NCI-H526 treated with DMSO at 0.1 percent for 48 hours (cell line): ENCODE results near the gene C18orf63.

ENCODE experiments used
- DNase-seq: peaks from one replicate; lab custom pipeline; 2025; lab: John Stamatoyannopoulos, UW

C18orf63 gene

DNA sequence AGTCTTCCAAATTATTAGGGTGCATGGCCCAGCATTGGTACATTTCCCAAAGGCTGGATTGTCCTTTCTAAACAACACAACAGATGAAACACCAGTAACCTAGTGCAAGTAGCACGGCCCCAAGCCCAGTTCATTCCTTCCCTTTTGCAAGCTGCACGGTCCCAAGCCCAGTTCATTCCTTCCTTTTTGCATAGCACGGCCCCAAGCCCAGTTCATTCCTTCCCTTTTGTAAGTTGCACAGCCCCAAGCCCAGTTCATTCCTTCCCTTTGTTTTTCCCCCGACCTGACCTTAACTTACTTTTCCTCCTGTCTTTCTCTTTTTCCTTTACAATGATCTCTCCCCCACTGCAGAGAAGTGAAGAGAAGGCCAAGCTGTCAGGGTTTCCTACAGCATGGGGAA lies 60.9 kb downstream of the C18orf63 start:
- no peak for DNase-seq

DNA sequence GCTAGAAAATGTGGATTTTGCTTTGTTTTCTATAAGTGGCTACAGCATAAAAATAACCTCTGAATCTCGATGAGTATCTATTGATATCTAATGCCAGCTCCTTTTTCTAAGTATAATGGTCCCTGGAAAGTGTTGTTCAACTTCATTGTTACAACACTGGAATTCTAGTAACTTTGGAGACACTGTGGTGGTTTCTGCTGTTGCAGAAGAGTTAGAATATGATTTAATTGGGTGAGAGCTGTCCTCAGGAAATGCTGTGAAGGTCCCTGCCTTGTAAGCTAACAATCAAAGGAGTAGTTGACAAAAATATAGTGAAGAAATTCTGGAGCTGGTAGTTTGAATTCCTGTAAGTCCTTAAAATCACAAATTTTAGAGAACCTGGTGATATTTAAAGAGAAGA lies 62.1 kb downstream of the C18orf63 start:
- DNase-seq: no peak

DNA sequence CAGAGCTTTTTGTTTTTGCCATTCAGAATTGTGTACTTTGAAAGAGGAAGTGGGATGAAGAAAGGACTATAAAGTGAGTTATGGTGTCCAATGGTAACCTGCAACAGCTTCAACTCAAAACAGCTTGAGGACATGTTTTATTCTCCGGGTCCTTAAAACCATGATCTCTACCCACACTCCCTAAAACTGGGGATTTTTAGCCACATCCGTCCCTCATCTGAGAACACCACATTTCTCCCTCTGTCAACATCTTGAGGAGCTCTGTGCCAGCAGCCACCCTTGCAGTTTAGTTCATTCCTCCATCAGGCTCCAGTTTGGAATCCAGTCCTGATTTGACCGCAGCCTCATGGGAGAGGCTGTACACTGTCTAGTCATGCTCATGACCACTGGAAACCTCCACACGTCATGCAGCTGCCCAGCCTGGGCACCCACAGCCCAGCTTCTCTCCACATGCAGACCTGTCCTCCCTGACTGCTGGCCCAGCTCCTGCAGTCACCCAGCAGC lies 62.6 kb downstream of the C18orf63 start:
- DNase-seq: no peak

DNA sequence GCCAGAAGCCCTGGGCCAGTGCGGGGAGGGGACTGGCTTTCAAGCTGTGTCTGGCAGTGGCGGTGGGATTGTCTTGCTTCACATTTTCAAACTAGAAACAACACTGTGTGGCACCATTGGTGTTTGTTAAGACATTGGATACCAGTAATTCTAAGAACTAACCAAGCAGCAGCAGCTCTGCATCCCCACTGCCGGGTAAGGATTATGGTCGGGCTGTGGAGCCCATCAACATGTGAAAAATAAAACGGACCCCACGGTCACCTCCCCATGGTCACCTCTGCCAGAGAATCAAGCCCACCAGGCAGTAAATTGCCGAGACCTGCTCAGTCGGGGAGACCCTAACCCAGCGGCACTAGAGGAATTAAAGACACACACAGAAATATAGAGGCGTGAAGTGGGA lies 65.3 kb downstream of the C18orf63 start:
- DNase-seq: no peak

DNA sequence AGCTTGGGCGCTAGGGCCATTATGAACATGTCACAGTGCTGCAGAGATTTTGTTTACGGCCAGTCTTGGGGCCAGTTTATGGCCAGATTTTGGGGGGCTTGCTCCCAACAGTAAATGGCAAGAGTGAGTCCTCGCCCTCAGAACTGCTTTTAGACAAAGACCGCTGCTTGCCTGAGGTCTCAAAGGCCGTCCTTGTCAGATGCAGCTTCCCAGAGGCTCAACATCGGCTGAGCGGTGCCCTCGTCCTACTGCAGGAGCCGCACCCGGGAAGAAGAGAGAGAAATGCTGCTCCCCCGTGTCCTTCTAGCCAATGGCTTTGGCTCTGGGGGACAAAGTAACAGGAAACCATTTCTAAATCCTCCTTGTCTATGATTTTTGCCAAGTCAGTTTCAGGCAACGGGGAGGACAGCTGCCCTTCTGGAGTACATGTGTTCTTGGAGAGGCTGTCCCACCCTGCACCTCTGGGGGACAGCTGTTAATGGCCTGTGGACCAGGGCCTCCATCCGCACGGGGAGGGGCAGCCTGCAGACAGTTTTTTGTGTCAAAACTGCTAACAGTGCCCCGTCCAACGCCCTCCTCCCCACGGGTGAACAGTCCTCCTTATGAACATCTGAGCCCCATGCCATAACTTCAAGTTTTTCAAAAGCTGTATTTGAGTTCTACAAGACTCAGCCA lies 66.1 kb downstream of the C18orf63 start:
- no peak for DNase-seq

DNA sequence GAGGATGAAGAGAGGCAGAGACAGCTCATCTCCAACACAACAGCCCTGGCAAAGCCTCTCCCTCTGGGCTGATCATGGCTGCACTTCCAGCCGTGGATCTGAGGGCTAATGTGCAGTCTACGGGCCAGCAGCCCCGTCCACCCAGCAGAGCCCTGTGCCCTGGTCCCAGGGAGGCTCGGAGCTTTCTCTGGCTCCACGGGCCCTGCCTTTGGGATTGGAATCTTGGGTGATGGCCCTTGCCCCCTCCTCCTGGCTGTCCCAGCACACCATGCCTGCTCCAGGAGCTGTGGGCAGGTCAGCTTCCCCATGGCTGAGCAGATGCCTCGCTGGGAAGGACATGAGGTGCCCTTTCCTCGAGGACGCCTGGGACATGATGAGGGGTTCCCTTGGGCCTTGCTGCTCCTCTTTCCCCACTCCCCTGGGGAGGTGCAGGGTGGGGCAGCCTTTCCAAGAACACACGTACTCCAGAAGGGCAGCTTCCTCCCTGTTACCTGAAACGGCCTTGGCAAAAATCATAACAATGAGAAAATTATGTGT lies 66.9 kb downstream of the C18orf63 start:
- DNase-seq: no peak

DNA sequence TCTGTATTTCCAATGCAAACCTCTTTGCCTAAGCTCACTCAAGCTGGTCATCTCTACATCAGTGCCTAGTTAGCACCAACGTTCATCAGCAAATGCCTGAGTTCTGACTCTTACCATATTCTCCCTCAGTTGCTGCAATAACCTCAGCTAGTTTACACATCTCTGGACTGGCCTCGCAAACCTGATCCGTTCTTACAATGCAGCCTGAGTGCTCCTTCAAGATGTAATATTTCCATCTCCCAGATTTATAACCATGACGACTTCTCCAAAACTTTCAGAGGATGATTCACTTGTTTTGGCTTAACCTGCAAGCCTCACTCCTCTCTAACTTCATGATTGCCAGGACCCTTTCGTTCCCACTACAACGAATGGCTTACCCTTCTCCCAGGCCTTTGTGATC lies 71.7 kb downstream of the C18orf63 start:
- no peak for DNase-seq

DNA sequence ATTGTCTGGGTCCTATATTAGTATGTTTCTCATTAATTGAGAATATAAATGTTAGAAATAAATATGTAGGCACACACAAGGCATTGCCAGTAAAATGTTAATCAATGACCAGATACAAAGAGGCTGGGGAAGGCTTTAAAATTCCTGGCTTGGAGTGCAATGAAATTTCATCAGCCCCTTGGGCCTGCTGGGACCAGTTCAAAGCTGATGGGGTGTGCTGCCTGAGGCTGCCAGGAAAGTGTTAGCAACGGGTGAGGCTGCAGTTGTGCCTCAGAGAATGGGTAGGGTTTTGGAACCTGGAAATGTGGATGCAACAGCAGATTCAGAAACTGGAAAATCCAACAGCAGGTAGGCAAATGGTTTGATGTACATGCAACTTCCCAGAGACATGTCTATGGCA lies 72.6 kb downstream of the C18orf63 start:
- DNase-seq: no peak

DNA sequence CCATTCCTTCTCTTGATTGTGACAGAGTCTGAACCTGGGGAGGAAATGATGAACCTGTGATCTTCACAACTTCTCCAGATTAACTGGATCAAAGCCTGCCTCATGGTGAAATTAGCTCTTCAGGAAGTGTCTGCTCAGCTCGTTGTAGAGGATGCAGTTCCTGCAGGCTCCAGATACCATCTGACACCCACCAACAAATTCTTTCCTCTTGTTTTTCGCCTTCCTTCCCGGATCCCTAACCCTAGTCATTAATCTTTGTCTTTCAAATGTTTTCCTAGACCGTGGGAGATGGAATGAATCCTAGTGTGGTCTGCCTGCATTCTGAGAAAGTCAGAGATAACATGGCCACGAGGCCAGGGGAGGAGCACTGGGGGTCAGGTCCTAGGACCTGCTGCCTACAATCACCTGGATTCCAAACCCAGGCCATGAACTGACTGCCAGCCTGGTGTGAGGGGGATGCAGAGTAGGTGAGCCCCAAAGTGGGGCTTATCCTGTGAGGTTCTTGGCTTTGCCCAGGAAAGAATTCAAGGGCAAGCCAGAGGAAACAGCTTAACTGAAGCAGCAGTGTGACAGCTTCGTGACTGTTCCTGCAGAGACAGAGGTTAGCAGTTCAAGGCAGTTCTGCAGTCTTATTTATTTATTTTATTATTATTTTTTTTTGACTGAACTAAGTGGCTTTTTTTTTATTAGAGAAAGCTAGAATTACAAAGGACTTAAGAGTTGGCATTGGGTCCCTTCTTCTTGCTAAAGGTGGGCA lies 73.7 kb downstream of the C18orf63 start:
- DNase-seq: no peak

DNA sequence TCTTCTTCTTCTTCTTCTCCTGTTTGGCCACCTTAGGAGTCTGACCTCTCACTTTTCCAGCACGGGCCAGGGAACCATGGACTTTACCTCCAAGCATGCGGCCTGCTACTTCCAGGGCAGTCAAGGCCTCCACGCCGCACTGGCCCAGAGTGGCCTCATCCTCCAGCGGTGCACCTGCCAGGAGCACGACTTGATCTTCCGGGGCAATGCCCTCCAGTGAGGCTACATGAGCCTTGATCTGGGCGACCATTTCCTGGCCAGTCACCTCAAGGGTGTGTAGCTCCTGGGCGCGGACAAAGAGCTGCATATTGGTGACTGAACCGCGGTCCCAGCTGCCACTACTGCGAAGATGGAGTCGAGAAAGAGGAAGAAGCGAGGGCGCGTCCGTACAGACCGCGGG lies 74.4 kb downstream of the C18orf63 start:
- no peak for DNase-seq

DNA sequence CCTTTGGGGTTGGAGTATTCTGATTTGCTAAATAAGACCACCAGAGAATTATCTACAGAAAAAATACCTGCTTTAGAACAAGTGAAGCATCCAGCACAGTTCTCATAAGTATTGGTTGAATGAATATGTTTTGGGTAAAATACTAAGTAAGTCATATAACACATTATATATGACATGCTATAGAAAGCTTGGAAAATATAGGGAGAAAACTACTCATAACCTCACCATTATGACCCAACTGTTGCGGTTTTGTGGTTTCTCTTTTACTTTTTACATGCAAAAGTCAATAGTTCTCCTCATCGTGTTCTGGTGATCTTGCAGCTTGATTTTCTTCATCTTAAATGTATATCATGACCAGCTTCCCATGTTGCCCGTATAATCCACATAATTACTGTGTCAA lies 75.3 kb downstream of the C18orf63 start:
- no peak for DNase-seq

DNA sequence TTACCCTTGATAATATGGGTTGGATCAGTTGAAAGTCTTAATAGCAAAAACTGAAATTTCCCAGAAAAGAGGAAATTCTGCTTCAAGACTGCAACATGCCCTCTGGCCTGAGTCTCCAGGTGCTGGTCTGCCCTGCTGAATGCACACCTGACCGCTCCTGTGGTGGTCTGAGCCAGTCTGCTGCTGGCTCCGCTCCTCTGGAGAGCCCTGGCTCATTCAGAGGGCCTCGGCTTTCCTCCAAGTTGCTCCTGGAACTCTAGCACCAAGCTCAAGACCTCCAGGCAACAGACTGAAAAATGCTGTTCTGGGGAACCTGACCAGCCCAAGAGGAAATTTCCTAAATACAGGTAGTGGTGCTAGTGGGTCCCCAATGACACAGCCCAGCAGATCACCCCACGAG lies 76.7 kb downstream of the C18orf63 start:
- DNase-seq: no peak

DNA sequence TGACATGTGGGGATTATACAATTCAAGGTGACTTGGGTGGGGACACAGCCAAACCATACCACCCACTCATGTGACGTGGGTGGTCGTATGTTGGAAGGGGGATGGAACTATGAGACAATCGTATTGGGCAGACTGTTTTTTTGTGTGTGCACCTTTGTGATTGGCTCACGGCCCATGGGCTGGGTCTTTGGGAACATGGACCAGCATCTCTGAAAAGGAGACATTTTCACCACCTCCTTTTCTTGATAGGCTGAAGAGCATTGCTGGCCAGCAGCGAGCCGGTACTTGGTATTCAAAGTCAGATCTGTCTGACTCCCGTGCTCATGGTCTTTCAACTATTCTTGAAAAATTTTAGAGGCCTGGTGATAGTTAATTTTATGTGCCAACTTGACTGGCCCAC lies 79.4 kb downstream of the C18orf63 start:
- DNase-seq: no peak

DNA sequence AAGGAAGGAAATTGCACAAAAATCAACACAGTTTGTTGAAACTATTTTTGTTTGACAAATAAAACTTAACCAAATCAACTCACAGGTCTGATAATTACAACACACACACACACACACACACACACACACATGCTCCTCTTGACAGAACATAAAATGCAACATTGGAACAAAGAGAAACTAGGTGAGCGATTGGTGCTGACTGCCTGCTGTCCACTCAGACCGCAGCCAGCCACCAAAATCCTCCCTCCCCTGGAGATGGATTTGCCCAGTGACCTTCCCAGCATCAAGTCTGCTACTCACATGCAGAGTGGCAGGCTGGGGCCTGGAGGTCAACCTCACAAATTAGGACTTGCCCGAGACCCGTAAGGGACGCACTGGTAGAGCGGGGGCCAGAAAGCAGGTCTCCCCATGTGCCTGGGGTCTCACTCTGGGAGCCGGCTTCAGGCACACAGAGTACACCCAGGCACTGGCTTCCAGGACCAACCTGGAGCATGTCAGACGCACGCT lies 80.1 kb downstream of the C18orf63 start:
- DNase-seq: no peak

DNA sequence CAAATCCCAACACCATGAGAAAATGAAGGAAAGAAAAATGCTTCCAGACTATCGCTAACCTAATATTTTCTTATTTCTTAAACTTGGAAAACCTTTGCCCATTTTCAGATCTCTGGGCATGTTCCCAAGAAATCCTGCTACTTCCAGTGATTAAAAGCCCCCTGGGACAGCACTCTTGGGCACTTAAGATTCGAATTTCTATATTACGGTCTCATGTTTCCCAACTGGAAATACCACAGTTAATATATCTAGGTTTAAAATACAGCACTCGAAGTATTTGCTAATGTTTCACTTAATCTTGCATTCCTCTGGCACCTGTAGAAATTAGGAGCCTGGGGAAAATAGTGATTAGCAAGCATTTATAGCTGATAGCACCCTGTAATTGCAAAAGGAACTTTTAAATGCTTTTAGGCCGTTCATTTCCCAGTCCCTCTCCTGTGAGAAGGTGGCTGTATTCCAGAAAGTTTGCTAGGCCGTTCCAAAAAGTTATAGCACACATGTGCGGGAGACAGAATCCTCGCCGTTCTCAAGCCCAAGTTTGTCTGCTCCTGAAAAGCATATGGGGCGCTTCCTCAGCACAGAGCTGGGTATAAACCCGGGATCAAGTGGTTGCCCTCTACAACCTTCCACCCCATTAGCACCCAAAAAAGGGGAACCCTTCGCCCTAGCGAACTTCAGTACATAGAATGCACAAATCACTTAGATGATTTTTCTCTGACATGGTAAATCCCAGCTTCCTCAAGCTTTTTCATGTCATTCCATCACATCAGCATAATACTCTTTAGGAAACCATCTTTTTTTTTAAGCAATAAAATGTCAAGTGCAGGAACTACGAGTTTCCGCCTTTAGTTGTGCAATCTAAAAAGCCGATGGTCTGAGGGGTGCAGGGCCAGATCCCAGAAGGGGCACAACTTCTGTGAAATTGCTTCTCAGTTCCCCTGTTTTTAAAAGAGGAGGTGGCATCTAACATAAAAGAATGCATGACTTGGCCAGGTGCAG lies 80.8 kb downstream of the C18orf63 start:
- DNase-seq: no peak

DNA sequence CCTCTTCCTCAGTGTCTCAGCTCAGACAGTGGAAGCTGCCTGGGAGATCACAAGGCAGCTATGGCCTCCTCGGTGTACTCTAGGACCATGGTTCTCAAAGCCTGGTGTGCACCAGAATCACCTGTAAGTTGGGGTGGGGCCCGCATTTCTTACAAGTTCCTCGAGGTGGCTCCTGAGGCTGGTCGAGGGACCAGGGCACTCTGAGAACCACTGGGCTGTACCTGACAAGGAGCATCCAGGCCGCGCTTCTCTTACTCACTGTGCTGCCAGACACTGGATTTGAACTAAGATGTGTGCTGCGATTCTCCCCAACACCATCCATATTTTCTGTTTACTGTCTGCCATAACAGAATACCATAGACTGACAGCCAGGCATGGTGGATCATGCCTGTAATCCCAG lies 81.9 kb downstream of the C18orf63 start:
- DNase-seq: no peak

DNA sequence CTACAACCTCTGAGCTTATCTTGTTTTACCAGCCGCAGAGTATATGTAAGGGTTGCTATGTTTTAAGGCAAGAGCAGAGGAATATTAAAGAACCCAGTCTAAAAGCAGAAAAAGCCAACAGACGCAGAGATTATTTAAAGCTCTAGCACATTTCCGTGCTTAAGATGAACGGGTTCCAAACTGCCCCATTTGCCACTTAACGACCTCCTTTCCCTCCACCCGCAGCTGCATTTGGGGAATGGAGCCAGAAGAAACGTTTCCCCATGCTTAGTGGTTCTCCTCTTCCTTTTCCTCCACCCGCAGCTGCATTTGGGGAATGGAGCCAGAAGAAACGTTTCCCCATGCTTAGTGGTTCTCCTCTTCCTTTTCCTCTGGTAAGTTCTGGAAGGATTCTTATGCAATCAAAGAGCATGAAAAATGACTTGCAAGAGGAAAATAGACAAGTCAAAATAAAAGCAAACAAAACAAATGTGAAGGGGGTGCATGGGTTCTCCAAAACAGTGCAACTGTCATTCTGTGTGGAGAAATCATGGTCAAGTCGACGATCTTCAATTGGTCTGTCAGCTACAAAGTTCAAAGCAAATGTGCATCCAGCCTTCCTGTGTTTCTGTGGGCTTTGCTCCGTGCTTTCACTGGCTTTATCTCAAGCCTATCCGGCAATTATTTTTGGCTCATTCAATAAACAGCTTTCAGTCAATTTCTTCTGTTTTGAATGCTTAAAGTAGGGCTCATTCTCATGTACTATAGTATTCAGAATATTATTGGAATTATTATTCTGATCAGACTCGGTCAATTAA lies 83.7 kb downstream of the C18orf63 start:
- DNase-seq: no peak

DNA sequence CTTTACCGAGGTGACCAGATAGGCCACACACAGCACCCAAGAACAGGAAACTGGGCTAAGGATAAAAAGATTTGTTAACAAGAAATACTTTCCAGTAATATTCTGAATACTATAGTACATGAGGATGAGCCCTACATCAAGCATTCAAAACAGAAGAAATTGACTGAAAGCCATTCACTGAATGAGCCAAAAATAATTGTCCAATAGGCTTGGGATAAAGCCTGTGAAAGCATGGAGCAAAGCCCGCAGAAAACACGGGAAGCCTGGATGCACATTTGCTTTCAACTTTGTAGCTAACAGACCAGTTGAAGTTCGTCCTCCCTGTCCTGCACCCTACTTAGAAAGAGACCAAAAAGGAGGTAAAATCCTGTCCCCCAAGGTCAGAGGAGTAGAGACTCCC lies 85.2 kb downstream of the C18orf63 start:
- no peak for DNase-seq

DNA sequence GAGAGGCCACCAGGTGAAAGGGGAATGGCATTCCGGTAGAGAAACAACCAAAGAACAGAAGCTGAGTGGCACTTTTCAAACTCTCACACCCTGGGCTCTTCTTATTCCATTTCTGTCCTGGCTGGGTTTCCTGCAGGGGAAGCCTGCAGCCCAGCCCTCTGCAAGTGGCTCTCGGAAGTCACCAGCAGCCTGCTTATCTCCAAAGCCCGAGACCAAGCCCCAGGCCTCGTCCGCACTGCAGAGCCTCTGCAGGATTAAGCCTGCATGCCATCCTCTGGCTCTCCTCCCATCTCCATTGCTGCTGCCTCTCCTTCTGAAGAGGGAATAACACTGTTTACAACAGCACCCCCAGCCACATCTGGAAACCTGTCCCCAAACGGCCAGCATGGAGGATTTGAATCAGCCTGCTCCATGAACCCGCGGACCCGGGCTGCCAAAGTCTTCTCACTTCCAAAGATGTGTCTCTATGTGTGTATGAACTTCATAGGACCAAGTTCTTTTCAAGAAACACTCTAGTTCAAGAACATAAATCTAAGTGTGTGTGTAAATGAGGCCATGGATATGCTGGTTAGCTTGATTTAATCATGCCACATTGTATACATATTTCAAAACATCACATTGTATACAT lies 87.3 kb downstream of the C18orf63 start:
- no peak for DNase-seq

DNA sequence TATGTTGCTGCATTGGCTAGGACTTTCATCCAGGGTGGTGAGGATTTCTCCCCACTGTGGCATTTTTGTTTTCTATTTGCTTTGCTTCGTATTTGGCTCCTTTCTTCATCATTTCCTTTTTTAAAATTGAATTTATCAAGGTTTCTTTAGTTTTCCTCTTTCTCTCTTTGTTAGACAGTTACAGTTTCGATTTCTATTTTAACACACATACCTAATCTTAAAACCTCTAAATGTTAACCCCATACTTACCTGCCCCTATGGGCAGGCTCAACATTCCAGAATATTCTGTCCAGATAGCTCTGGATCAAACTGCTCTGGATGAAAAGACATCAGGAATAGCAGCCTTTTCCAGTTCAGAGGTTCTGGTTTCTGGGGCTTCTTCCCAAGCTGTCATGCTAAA lies 92.2 kb downstream of the C18orf63 start:
- DNase-seq: no peak
